ENCODE results near the gene HACD2. TPM values are rescaled to one million over a fixed set of nuclear protein-coding genes. Genes with fewer than 3 reads are reported as not detected.

Gene HACD2
- polyA plus RNA-seq, 1 donor (not counting 4 experiments of a cell fraction or from before 2014, with no cell fraction given): 124 TPM

DNA sequence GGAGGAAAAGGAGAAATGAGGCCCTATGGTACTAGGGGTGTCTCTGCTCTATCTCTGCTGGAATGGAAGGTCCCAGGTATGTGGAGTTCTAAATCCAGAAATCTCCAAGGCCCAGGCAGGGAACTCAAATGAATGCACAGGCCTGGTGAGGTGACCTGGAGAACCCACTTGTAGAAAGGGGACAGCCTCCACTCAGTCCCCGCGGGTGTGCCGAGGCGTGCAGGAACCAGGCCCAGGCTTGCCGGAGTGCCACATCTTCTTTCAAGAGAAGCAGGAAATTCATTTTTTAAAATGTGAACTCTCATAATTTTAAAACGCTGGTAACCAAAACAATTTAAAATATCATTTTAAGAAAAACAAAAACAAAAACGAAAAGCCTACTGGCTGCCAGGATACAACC, 103.8 kb downstream of the HACD2 start:
- Histone ChIP-seq H3K4me3 (ENCODE audit: control insufficient read depth in 2 of 3, extremely low read depth in 1 of 3, insufficient read depth in 2 of 3, low read depth in 1 of 3, low read length in 3 of 3) (no peak overlapping the region), H3K9me1 (ENCODE audit: control insufficient read depth, extremely low read depth, insufficient read depth, low read length) (no peaks in the 10 kb centered on the region), H3K79me2 (ENCODE audit: control insufficient read depth, insufficient read depth, low read length) (no peaks in the 10 kb centered on the region), H3K27me3 (ENCODE audit: control insufficient read depth, extremely low read depth, insufficient read depth, low read length) (no peaks in the 10 kb centered on the region), H3K9ac (ENCODE audit: control insufficient read depth, extremely low read depth, insufficient read depth, low read length) (no peak overlapping the region), H2AFZ (ENCODE audit: control insufficient read depth, low read length) (no peak overlapping the region), H3K27ac (ENCODE audit: control insufficient read depth, insufficient read depth, low read length) (no peak overlapping the region), H3K4me1 (ENCODE audit: control insufficient read depth, extremely low read depth, insufficient read depth, low read length) (peaks cover 11% of the 10 kb centered on the region), H3K4me2 (ENCODE audit: control insufficient read depth, extremely low read depth, insufficient read depth, low read depth, low read length) (peak overlapping the region; percentile 22), H4K20me1 (ENCODE audit: control insufficient read depth, extremely low read depth, insufficient read depth, low read length) (no peaks in the 10 kb centered on the region), H3K9me3 (ENCODE audit: control insufficient read depth, low read depth, low read length) (no peaks in the 10 kb centered on the region), H3K36me3 (ENCODE audit: control insufficient read depth in 2 of 2, extremely low read depth in 1 of 2, insufficient read depth in 2 of 2, low read length in 2 of 2) (no peaks in the 10 kb centered on the region)
- DNase-seq (ENCODE audit: low read depth, low spot score) (no peak), FAIRE-seq (no peak)
- TF ChIP-seq, protein P1, sequence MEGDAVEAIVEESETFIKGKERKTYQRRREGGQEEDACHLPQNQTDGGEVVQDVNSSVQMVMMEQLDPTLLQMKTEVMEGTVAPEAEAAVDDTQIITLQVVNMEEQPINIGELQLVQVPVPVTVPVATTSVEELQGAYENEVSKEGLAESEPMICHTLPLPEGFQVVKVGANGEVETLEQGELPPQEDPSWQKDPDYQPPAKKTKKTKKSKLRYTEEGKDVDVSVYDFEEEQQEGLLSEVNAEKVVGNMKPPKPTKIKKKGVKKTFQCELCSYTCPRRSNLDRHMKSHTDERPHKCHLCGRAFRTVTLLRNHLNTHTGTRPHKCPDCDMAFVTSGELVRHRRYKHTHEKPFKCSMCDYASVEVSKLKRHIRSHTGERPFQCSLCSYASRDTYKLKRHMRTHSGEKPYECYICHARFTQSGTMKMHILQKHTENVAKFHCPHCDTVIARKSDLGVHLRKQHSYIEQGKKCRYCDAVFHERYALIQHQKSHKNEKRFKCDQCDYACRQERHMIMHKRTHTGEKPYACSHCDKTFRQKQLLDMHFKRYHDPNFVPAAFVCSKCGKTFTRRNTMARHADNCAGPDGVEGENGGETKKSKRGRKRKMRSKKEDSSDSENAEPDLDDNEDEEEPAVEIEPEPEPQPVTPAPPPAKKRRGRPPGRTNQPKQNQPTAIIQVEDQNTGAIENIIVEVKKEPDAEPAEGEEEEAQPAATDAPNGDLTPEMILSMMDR (optimal IDR thresholded peaks at IDR 0.05 in 1 of 3, IDR thresholded peaks at IDR 0.05 in 1 of 3, conservative IDR thresholded peaks at IDR 0.05 in 1 of 3; ENCODE audit: extremely low read depth in 1 of 3, insufficient read depth in 2 of 3, low read length in 3 of 3): no peak
- TF ChIP-seq EZH2 (IDR thresholded peaks at IDR 0.05; ENCODE audit: low read length): no peak
- dilution Hi-C loops (cut with MboI; ENCODE audit: extremely low pct_ligation_motif_present, low sequenced_read_pairs): no loop called here

DNA sequence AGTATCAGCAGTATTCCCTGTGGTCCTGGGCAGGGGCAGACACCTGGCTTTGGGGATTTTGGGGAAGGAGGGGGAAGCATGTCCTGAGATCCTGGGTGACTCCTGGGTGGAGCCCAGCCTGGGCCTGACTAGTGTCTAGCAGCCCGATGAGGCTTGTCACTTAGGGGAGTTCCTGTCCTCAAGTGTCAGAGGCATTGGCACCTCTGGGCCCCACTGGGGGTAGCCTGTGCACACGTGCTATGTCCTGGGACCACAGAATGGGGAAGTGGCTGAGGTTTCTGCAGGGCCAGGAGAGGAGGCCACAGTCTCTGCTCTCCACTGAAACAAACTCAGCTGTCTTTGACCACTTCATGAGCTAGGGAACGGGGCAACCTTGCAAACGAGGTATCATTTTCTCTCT, 104.4 kb downstream of the HACD2 start:
- no peak overlapping the region for H3K27ac ChIP-seq (ENCODE audit: control insufficient read depth, insufficient read depth, low read length)
- no peaks in the 10 kb centered on the region for H3K79me2 ChIP-seq (ENCODE audit: control insufficient read depth, insufficient read depth, low read length)
- H3K9me1 ChIP-seq (ENCODE audit: control insufficient read depth, extremely low read depth, insufficient read depth, low read length): no peaks in the 10 kb centered on the region
- FAIRE-seq (no peak), DNase-seq (ENCODE audit: low read depth, low spot score) (no peak)
- peaks cover 11% of the 10 kb centered on the region for H3K4me1 ChIP-seq (ENCODE audit: control insufficient read depth, extremely low read depth, insufficient read depth, low read length)
- H3K36me3 ChIP-seq (ENCODE audit: control insufficient read depth in 2 of 2, extremely low read depth in 1 of 2, insufficient read depth in 2 of 2, low read length in 2 of 2): no peaks in the 10 kb centered on the region
- dilution Hi-C loops (cut with MboI; ENCODE audit: extremely low pct_ligation_motif_present, low sequenced_read_pairs): no loop called here
- no peak overlapping the region for H2AFZ ChIP-seq (ENCODE audit: control insufficient read depth, low read length)
- TF ChIP-seq EZH2 (IDR thresholded peaks at IDR 0.05; ENCODE audit: low read length): no peak
- TF ChIP-seq, protein P1 (optimal IDR thresholded peaks at IDR 0.05 in 1 of 3, IDR thresholded peaks at IDR 0.05 in 1 of 3, conservative IDR thresholded peaks at IDR 0.05 in 1 of 3; ENCODE audit: extremely low read depth in 1 of 3, insufficient read depth in 2 of 3, low read length in 3 of 3): no peak
- H3K4me2 ChIP-seq (ENCODE audit: control insufficient read depth, extremely low read depth, insufficient read depth, low read depth, low read length): no peak overlapping the region
- peaks cover 2% of the 10 kb centered on the region for H4K20me1 ChIP-seq (ENCODE audit: control insufficient read depth, extremely low read depth, insufficient read depth, low read length)
- H3K27me3 ChIP-seq (ENCODE audit: control insufficient read depth, extremely low read depth, insufficient read depth, low read length): peaks cover 4% of the 10 kb centered on the region
- H3K9me3 ChIP-seq (ENCODE audit: control insufficient read depth, low read depth, low read length): no peaks in the 10 kb centered on the region
- no peak overlapping the region for H3K9ac ChIP-seq (ENCODE audit: control insufficient read depth, extremely low read depth, insufficient read depth, low read length)
- H3K4me3 ChIP-seq (ENCODE audit: control insufficient read depth in 2 of 3, extremely low read depth in 1 of 3, insufficient read depth in 2 of 3, low read depth in 1 of 3, low read length in 3 of 3): no peak overlapping the region

Data from keratinocyte (primary cell).